Prostate gland (tissue), 2 donors: ENCODE results near the gene COP1. TPM values are rescaled to one million over a fixed set of nuclear protein-coding genes. Genes with fewer than 3 reads are reported as not detected.

ENCODE experiments used
- DNase-seq: peaks from one replicate; pipeline ENCODE4 v3.0.0-alpha.2; 2019; ENCODE audit warnings: low spot score
- H3K27ac ChIP-seq, 2 donors: fragments of 200-600 bp; sonication (generic); 2 replicates each; pipeline ENCODE4 v1.5.1; 2017 to 2019
- H3K27me3 ChIP-seq: fragments of 200-600 bp; sonication (generic); replicated peaks from 2 replicates; pipeline ENCODE4 v1.5.1; 2019; ENCODE audit not compliant: insufficient read depth
- H3K36me3 ChIP-seq, 2 donors: fragments of 200-600 bp; sonication (generic); 1 replicate in 1 of 2; 2 replicates in 1 of 2; pipeline versions ENCODE4 v1.5.1 to v1.8.1; 2017 to 2019
- H3K4me1 ChIP-seq: fragments of 200-600 bp; sonication (generic); replicated peaks from 2 replicates; pipeline ENCODE4 v1.5.1; 2019
- H3K4me3 ChIP-seq, 2 donors: fragments of 200-600 bp; sonication (generic); 2 replicates each; pipeline ENCODE4 v1.5.1; 2017 to 2019
- H3K9me3 ChIP-seq: fragments of 200-600 bp; sonication (generic); 2 replicates; pipeline ENCODE4 v1.5.1; 2017
- POLR2A ChIP-seq: fragments of 450-650 bp; IDR thresholded peaks from one replicate; pipeline ENCODE4 v1.6.1; 2016; ENCODE audit warnings: antibody characterized with exemption, mild to moderate bottlenecking
- POLR2AphosphoS5 ChIP-seq: sonication (generic); formaldehyde crosslinking; IDR thresholded peaks from one replicate; pipeline ENCODE4 v1.6.1; 2017; ENCODE audit warnings: antibody characterized with exemption
- whole genome bisulfite sequencing: methylation state at CpG from one replicate; pipeline ENCODE4 v1.1.5; 2018; 5-methylcytosine and 5-hydroxymethylcytosine counted together
- intact Hi-C: fragments of 100-400 bp; cut with DNase I; formaldehyde crosslinking; loops from one replicate; pipeline ENCODE4 v1.14.2; 2022
- total RNA-seq, 2 donors: library from RNA; depleted of rRNA; stranded (reverse); fragments of >200 nt; gene quantifications; one replicate each; pipeline ENCODE4 v1.1.0, GENCODE V29; 2016
- TF ChIP-seq, protein P1 (sequence below), 4 experiments: fragments of 200-600 bp in 2 of 4; fragments of 450-650 bp in 2 of 4; sonication (generic) in 2 of 4; IDR thresholded peaks; 1 replicate in 3 of 4; 2 replicates in 1 of 4; pipeline ENCODE4 v1.5.1; 2016 to 2019; ENCODE audit warnings: antibody characterized with exemption in 4 of 4, mild to moderate bottlenecking in 2 of 4, moderate library complexity in 2 of 4

COP1 gene
- total RNA-seq, 2 donors from 2014 or later, result 53.3 to 60.4 TPM

DNA sequence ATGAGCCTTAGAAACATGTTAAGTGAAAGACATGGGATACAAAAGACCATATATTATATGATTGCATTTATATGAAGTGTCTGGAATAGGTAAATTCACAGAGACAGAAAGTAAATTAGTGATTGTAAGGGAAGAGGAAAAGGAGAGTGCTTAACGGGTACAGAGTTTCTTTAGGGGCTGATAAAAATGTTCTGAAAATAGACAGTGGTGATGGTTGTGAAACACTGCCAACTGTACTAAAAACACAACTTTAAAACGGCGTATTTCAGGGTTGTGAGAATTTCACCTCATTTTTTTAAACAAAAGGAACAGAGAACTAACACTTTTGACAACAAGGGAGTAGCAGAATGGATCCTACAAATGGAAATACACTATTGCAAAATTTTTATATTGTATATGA, 13.4 kb downstream of the COP1 start:
- H3K36me3 ChIP-seq, result no peaks in the 10 kb centered on the region
- no peaks in the 10 kb centered on the region for H3K27me3 ChIP-seq
- H3K4me1 ChIP-seq, result no peaks in the 10 kb centered on the region
- H3K9me3 ChIP-seq, result no peaks in the 10 kb centered on the region
- no peak for DNase-seq
- intact Hi-C loops, result no loop called here
- TF ChIP-seq, protein P1, sequence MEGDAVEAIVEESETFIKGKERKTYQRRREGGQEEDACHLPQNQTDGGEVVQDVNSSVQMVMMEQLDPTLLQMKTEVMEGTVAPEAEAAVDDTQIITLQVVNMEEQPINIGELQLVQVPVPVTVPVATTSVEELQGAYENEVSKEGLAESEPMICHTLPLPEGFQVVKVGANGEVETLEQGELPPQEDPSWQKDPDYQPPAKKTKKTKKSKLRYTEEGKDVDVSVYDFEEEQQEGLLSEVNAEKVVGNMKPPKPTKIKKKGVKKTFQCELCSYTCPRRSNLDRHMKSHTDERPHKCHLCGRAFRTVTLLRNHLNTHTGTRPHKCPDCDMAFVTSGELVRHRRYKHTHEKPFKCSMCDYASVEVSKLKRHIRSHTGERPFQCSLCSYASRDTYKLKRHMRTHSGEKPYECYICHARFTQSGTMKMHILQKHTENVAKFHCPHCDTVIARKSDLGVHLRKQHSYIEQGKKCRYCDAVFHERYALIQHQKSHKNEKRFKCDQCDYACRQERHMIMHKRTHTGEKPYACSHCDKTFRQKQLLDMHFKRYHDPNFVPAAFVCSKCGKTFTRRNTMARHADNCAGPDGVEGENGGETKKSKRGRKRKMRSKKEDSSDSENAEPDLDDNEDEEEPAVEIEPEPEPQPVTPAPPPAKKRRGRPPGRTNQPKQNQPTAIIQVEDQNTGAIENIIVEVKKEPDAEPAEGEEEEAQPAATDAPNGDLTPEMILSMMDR (IDR thresholded peaks at IDR 0.05), result no peak
- no peak for TF ChIP-seq POLR2AphosphoS5
- no peak overlapping the region for H3K27ac ChIP-seq
- no peak overlapping the region for H3K4me3 ChIP-seq
- WGBS, result 70% methylated on average over 3 of the region's 3 CpGs

DNA sequence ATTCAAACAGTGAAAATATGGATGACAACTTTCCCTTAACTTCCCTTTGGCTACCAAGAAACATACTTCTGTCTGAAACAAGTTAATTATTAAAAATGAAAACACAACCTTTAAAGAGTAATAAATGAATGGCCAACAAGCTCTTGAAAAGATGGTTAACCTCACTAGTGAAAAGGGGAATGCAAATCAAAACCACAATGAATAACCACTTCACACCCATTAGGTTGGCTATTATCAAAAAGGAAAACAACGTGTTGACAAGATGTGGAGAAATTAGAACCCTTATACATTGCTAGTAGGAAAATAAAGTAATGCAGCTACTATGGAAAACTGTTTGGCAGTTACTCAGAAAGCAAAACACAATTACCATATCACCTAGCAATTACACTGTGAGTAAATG, 14.1 kb downstream of the COP1 start:
- intact Hi-C loops, result no loop called here
- Histone ChIP-seq H3K4me1 (no peaks in the 10 kb centered on the region), H3K27me3 (no peaks in the 10 kb centered on the region), H3K27ac (no peak overlapping the region), H3K4me3 (no peak overlapping the region), H3K36me3 (no peaks in the 10 kb centered on the region), H3K9me3 (no peaks in the 10 kb centered on the region)
- 92% methylated on average over 1 of the region's 1 CpG for WGBS
- DNase-seq, result no peak
- TF ChIP-seq POLR2A (no peak), POLR2AphosphoS5 (no peak)
- TF ChIP-seq, protein P1 (IDR thresholded peaks at IDR 0.05), result no peak

DNA sequence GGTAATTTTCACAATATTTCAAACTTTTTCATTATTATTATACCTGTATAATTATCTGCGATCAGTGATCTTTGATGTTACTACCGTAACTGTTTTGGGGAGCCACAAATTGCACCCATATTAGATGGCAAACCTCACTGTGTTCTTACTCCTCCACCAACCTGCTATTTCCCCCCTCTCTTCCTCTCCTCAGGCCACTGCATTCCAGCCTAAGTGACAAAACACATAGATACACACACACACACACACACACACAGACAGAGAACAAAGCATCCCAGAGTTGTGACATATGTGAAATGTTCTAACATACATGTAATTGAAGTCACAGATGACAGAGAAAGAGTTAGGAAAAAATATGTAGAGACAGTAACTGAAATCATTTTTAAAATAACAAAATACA, 18.5 kb downstream of the COP1 start:
- TF ChIP-seq POLR2A (no peak), POLR2AphosphoS5 (no peak)
- TF ChIP-seq, protein P1 (IDR thresholded peaks at IDR 0.05), result no peak
- H3K4me3 ChIP-seq, result no peak overlapping the region
- 97% methylated on average over 2 of the region's 2 CpGs for WGBS

GRCh38 chr1:176187001-176187400, 20.1 kb downstream of the COP1 start:
- no peak for TF ChIP-seq POLR2A
- TF ChIP-seq, protein P1 (IDR thresholded peaks at IDR 0.05), result no peak
- TF ChIP-seq POLR2AphosphoS5, result no peak
- Histone ChIP-seq H3K27ac (no peak overlapping the region), H3K4me1 (no peaks in the 10 kb centered on the region), H3K9me3 (no peaks in the 10 kb centered on the region), H3K4me3 (no peak overlapping the region), H3K27me3 (no peaks in the 10 kb centered on the region), H3K36me3 (no peaks in the 10 kb centered on the region)
- WGBS, result 94% methylated on average over 3 of the region's 3 CpGs
- intact Hi-C loops, result no loop called here
- DNase-seq, result no peak

More for the DNA sequence above, 18.5 kb downstream of the COP1 start:
- Histone ChIP-seq H3K27me3 (no peaks in the 10 kb centered on the region), H3K27ac (no peak overlapping the region), H3K4me1 (no peaks in the 10 kb centered on the region), H3K9me3 (no peaks in the 10 kb centered on the region), H3K36me3 (no peaks in the 10 kb centered on the region)
- no peak for DNase-seq
- intact Hi-C loops, result no loop called here

DNA sequence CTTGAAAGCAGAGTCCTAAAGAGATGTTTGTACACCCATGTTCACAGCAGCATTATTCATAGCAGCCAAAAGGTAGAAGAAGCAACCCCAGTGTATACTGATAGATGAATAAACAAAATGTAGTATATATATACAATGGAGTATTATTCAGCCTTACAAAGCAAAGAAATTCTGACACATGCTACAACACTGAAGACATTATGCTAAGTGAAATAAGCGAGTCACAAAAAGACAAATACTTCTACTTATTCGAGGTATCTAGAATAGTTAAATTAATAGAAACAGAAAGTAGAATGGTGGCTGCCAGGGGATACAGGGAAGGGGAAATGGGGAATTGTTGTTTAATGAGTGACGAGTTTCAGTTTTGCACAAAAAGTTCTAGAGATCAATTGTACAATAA, 23.5 kb downstream of the COP1 start:
- DNase-seq, result no peak
- no peak overlapping the region for H3K27ac ChIP-seq
- no peaks in the 10 kb centered on the region for H3K9me3 ChIP-seq
- intact Hi-C loops, result no loop called here
- no peak overlapping the region for H3K4me3 ChIP-seq
- no peaks in the 10 kb centered on the region for H3K27me3 ChIP-seq
- WGBS, result 79% methylated on average over 3 of the region's 3 CpGs
- H3K4me1 ChIP-seq, result no peaks in the 10 kb centered on the region
- TF ChIP-seq POLR2A (no peak), POLR2AphosphoS5 (no peak)
- TF ChIP-seq, protein P1 (IDR thresholded peaks at IDR 0.05), result no peak
- H3K36me3 ChIP-seq, result no peaks in the 10 kb centered on the region
